HG03565 (cell line): ENCODE data around the gene YPEL1.
"Not testable (repeated sequence)": the region's sequence is repeated elsewhere in the genome, so short reads cannot be mapped to it uniquely, and the experiment has no call there.

Source experiments
- ATAC-seq: cut with Tn5 transposase; IDR thresholded peaks from one replicate; pipeline ENCODE4 v1.9.1; 2021; ENCODE audit warnings: mild to moderate bottlenecking, moderate library complexity; ENCODE audit not compliant: unreplicated experiment

The YPEL1 gene

GRCh38 chr22:21700822-21701221, 34.8 kb downstream of the YPEL1 start:
- ATAC-seq, result no peak

- ATAC-seq, result no peak
Observed at GRCh38 chr22:21699643-21700042, 36.0 kb downstream of the YPEL1 start.

- ATAC-seq, result no peak
Observed at GRCh38 chr22:21698430-21699329, 36.9 kb downstream of the YPEL1 start.

- ATAC-seq, result no peak
Observed at GRCh38 chr22:21697880-21698279, 37.7 kb downstream of the YPEL1 start.

GRCh38 chr22:21697021-21697771, 38.4 kb downstream of the YPEL1 start:
- ATAC-seq, result no peak

GRCh38 chr22:21696115-21696514, 39.5 kb downstream of the YPEL1 start:
- ATAC-seq, result no peak

- ATAC-seq, result no peak
Observed at GRCh38 chr22:21695430-21696085, 40.0 kb downstream of the YPEL1 start.

- no peak for ATAC-seq
Observed at GRCh38 chr22:21694795-21695429, 40.7 kb downstream of the YPEL1 start.

GRCh38 chr22:21694394-21694793, 41.2 kb downstream of the YPEL1 start:
- ATAC-seq, result no peak

- ATAC-seq, result no peak
Observed at GRCh38 chr22:21693999-21694341, 41.6 kb downstream of the YPEL1 start.

- no peak for ATAC-seq
Observed at GRCh38 chr22:21693333-21693998, 42.1 kb downstream of the YPEL1 start.

GRCh38 chr22:21692856-21693255, 42.7 kb downstream of the YPEL1 start:
- not testable (repeated sequence) for ATAC-seq

- ATAC-seq, result no peak
Observed at GRCh38 chr22:21691816-21692215, 43.8 kb downstream of the YPEL1 start.

- no peak for ATAC-seq
Observed at GRCh38 chr22:21690401-21690801, 45.2 kb downstream of the YPEL1 start.

- ATAC-seq, result no peak
Observed at GRCh38 chr22:21688706-21689381, 46.8 kb downstream of the YPEL1 start.

GRCh38 chr22:21688341-21688705, 47.3 kb downstream of the YPEL1 start:
- no peak for ATAC-seq

- no peak for ATAC-seq
Observed at GRCh38 chr22:21687685-21688259, 47.8 kb downstream of the YPEL1 start.

GRCh38 chr22:21686634-21687393, 48.8 kb downstream of the YPEL1 start:
- ATAC-seq, result no peak

GRCh38 chr22:21686193-21686608, 49.4 kb downstream of the YPEL1 start:
- ATAC-seq, result no peak
